Stimulated activated CD4-positive, alpha-beta T cell treated with anti-CD3 and anti-CD28 coated beads, Interleukin-1b, Interleukin-23, amount 100 ng/mL, for 48 hours (primary cell): ENCODE measurements around the gene FAAP100.
"Not testable (repeated sequence)": the region's sequence is repeated elsewhere in the genome, so short reads cannot be mapped to it uniquely, and the experiment has no call there.

ENCODE experiments used
- DNase-seq: peaks from one replicate; pipeline ENCODE4 v3.0.0-alpha.2; 2020

FAAP100 gene

GRCh38 chr17:81537343-81537855 is 14.8 kb downstream of the FAAP100 start:
- no peak for DNase-seq

- DNase-seq = no peak
Measured at GRCh38 chr17:81536299-81537290, 15.6 kb downstream of the FAAP100 start.

- no peak for DNase-seq
Measured at GRCh38 chr17:81535480-81536298, 16.5 kb downstream of the FAAP100 start.

GRCh38 chr17:81535007-81535328 is 17.2 kb downstream of the FAAP100 start:
- no peak for DNase-seq

GRCh38 chr17:81534157-81535006 is 17.8 kb downstream of the FAAP100 start:
- no peak for DNase-seq

- DNase-seq = no peak
Measured at GRCh38 chr17:81533339-81534141, 18.6 kb downstream of the FAAP100 start.

- no peak for DNase-seq
Measured at GRCh38 chr17:81532490-81533287, 19.5 kb downstream of the FAAP100 start.

- DNase-seq = not testable (repeated sequence)
Measured at GRCh38 chr17:81531998-81532404, 20.2 kb downstream of the FAAP100 start.

- not testable (repeated sequence) for DNase-seq
Measured at GRCh38 chr17:81531013-81531412, 21.1 kb downstream of the FAAP100 start.

GRCh38 chr17:81529437-81529803 is 22.7 kb downstream of the FAAP100 start:
- no peak for DNase-seq

- no peak for DNase-seq
Measured at GRCh38 chr17:81528651-81529436, 23.3 kb downstream of the FAAP100 start.

- no peak for DNase-seq
Measured at GRCh38 chr17:81528384-81528650, 23.8 kb downstream of the FAAP100 start.

GRCh38 chr17:81527591-81528383 is 24.4 kb downstream of the FAAP100 start, which contains the start of gene FSCN2:
Gene FSCN2, plus strand, starts transcription at chr17:81528377. Its CDS starts 155 bp downstream, at chr17:81528532.
- DNase-seq = no peak

GRCh38 chr17:81526662-81527571 is 25.2 kb downstream of the FAAP100 start:
- no peak for DNase-seq

- no peak for DNase-seq
Measured at GRCh38 chr17:81524865-81525159, 27.3 kb downstream of the FAAP100 start.

GRCh38 chr17:81524039-81524864 is 27.9 kb downstream of the FAAP100 start:
- DNase-seq = no peak

GRCh38 chr17:81523402-81524038 is 28.6 kb downstream of the FAAP100 start:
- DNase-seq = no peak
